Spleen (tissue), 11 donors: ENCODE data around the gene RGS14. TPM values are rescaled to one million over a fixed set of nuclear protein-coding genes. Genes with fewer than 3 reads are reported as not detected.

Experiments used
- DNase-seq: peaks from one replicate; pipeline ENCODE4 v3.0.0-alpha.2; 2020
- H3K27ac ChIP-seq, 8 donors: fragments of 200-600 bp; sonication (generic) in 7 of 8; 1 replicate in 4 of 8; 2 replicates in 4 of 8; pipeline versions ENCODE4 v1.5.0 to v1.8.0; 2016 to 2021; ENCODE audit warnings: inconsistent platforms in 4 of 8, mild to moderate bottlenecking in 4 of 8, moderate library complexity in 1 of 8
- H3K27me3 ChIP-seq, 7 donors: fragments of 200-600 bp; sonication (generic) in 6 of 7; replicated peaks in 1 of 7; 1 replicate in 4 of 7; 2 replicates in 3 of 7; pipeline versions ENCODE4 v1.5.0 to v1.8.0; 2016 to 2021; ENCODE audit warnings: inconsistent platforms in 3 of 7, mild to moderate bottlenecking in 1 of 7
- H3K36me3 ChIP-seq, 6 donors: fragments of 200-600 bp; sonication (generic) in 5 of 6; 1 replicate in 4 of 6; 2 replicates in 2 of 6; pipeline versions ENCODE4 v1.5.0 to v1.8.0; 2016 to 2021; ENCODE audit warnings: inconsistent platforms in 2 of 6
- H3K4me1 ChIP-seq, 6 donors: fragments of 200-600 bp; sonication (generic) in 5 of 6; 1 replicate in 3 of 6; 2 replicates in 3 of 6; pipeline versions ENCODE4 v1.5.0 to v1.8.0; 2016 to 2021; ENCODE audit warnings: inconsistent platforms in 3 of 6
- H3K4me3 ChIP-seq, 8 donors: fragments of 200-600 bp; sonication (generic) in 7 of 8; 1 replicate in 4 of 8; 2 replicates in 4 of 8; pipeline versions ENCODE4 v1.5.0 to v1.8.0; 2016 to 2021; ENCODE audit warnings: inconsistent platforms in 4 of 8, mild to moderate bottlenecking in 4 of 8, moderate library complexity in 2 of 8
- H3K9me3 ChIP-seq, 8 donors: fragments of 200-600 bp; sonication (generic) in 7 of 8; 1 replicate in 4 of 8; 2 replicates in 4 of 8; pipeline versions ENCODE4 v1.5.0 to v1.8.0; 2016 to 2021; ENCODE audit warnings: inconsistent platforms in 4 of 8
- POLR2A ChIP-seq, 3 donors: fragments of 450-650 bp; IDR thresholded peaks; one replicate each; pipeline ENCODE4 v1.5.1; 2017; ENCODE audit warnings: antibody characterized with exemption in 3 of 3, mild to moderate bottlenecking in 1 of 3
- POLR2AphosphoS5 ChIP-seq, 3 donors: sonication (generic); formaldehyde crosslinking; IDR thresholded peaks; one replicate each; pipeline ENCODE4 v1.5.1; 2017; ENCODE audit warnings: antibody characterized with exemption in 3 of 3
- WGBS, 5 donors: extraction: QIAGEN DNeasy Blood & Tissue Kit in 3 of 5; methylation state at CpG; one replicate each; pipeline versions ENCODE4 v1.1.5 to v1.1.7; 2013 to 2018; 5-methylcytosine and 5-hydroxymethylcytosine counted together
- intact Hi-C: fragments of 100-400 bp; cut with DNase I; formaldehyde crosslinking; loops from one replicate; pipeline ENCODE4 v1.15.0; 2023; ENCODE audit warnings: low total_unique reads
- polyA plus RNA-seq, 3 donors: library from polyadenylated mRNA; stranded (reverse); fragments of 200-250 nt; gene quantifications; one replicate each; pipeline ENCODE4 v1.2.1, GENCODE V29; 2013
- total RNA-seq, 7 donors: library from RNA; depleted of rRNA in 3 of 7; stranded (reverse); fragments of >200 nt in 3 of 7; fragmentation: NEBNext Ultra II Directional in 4 of 7; extraction: Animal tissue kit (Norgen Biotek cat#: 25700) in 4 of 7; gene quantifications; one replicate each; pipeline versions ENCODE4 v1.1.0 to v1.2.1, GENCODE V29; 2016 to 2021
- TF ChIP-seq, protein P1 (sequence below), 11 experiments: fragments of 200-600 bp in 7 of 11; fragments of 450-650 bp in 4 of 11; sonication (generic) in 4 of 11; IDR thresholded peaks in 8 of 11; conservative IDR thresholded peaks in 3 of 11; 1 replicate in 7 of 11; 2 replicates in 4 of 11; pipeline versions ENCODE4 v1.4.0 to v1.8.0; 2016 to 2021; ENCODE audit warnings: antibody characterized with exemption in 11 of 11, inconsistent platforms in 4 of 11, mild to moderate bottlenecking in 1 of 11
- donor health status: healthy with polysubstance abuse.
- donor health status: DM: no; HTN: no; CAD: no; lungs with moderate emphysema.
- donor health status: DM: no; HTN: no; CAD: no.
- donor health status: Bipolar disorder and iron deficiency.
- donor health status: healthy.
- donor health status: DM: no; HTN: no; CAD: no.
- donor health status: DM: yes; HTN: yes; CAD: no.

The RGS14 gene
- total and polyA plus RNA-seq, 10 donors = 45.3 to 111 (median 76.9) TPM

GRCh38 chr5:177311723-177312648 is 45.7 kb upstream of the RGS14 start, which contains the start of gene MXD3:
Gene MXD3, minus strand, starts transcription at chr5:177311898. Its CDS starts 68 bp downstream, at chr5:177311830.
- Histone ChIP-seq H3K27me3 (no peaks in the 10 kb centered on the region), H3K4me1 (peaks cover 34 to 85% (median 71%) of the 10 kb centered on the region in 6 donors), H3K36me3 (peaks cover 0 to 29% (median 6%) of the 10 kb centered on the region in 6 donors), H3K9me3 (no peaks in the 10 kb centered on the region), H3K27ac (peak within 1 kb of the TSS in 7 of 8 donors; percentile 36 to 94 (median 87)), H3K4me3 (peak within 1 kb of the TSS; percentile 35 to 89 (median 70))
- WGBS, 5 donors = 0 to 1% (median 0%) methylated on average over 26 to 78 of the region's 78 CpGs
- TF ChIP-seq POLR2AphosphoS5 (IDR thresholded peaks at IDR 0.05) (peak; percentile 51 to 79 (median 63)), POLR2A (IDR thresholded peaks at IDR 0.05) (no peak)
- peak; percentile 97 for DNase-seq
- intact Hi-C loops = loop anchor here (10.0 kb wide), 2 partner anchors 53 to 143 kb away; no protein-coding TSS in a partner anchor

GRCh38 chr5:177312649-177313181 is 45.0 kb upstream of the RGS14 start:
- peaks cover 34 to 85% (median 65%) of the 10 kb centered on the region in 6 donors for H3K4me1 ChIP-seq
- no peaks in the 10 kb centered on the region for H3K27me3 ChIP-seq
- no peak for TF ChIP-seq POLR2AphosphoS5 (IDR thresholded peaks at IDR 0.05)
- TF ChIP-seq POLR2A (IDR thresholded peaks at IDR 0.05) = no peak
- TF ChIP-seq, protein P1, sequence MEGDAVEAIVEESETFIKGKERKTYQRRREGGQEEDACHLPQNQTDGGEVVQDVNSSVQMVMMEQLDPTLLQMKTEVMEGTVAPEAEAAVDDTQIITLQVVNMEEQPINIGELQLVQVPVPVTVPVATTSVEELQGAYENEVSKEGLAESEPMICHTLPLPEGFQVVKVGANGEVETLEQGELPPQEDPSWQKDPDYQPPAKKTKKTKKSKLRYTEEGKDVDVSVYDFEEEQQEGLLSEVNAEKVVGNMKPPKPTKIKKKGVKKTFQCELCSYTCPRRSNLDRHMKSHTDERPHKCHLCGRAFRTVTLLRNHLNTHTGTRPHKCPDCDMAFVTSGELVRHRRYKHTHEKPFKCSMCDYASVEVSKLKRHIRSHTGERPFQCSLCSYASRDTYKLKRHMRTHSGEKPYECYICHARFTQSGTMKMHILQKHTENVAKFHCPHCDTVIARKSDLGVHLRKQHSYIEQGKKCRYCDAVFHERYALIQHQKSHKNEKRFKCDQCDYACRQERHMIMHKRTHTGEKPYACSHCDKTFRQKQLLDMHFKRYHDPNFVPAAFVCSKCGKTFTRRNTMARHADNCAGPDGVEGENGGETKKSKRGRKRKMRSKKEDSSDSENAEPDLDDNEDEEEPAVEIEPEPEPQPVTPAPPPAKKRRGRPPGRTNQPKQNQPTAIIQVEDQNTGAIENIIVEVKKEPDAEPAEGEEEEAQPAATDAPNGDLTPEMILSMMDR (IDR thresholded peaks at IDR 0.05 in 8 of 11, conservative IDR thresholded peaks at IDR 0.05 in 3 of 11) = no peak
- peak; percentile 81 for DNase-seq
- H3K4me3 ChIP-seq = peak overlapping the region in 7 of 8 donors; percentile 52 to 89 (median 72)
- 2 to 7% (median 6%) methylated on average over 10 to 19 of the region's 19 CpGs for WGBS, 5 donors
- intact Hi-C loops = loop anchor here (10.0 kb wide), 2 partner anchors 52 to 142 kb away; no protein-coding TSS in a partner anchor
- peak overlapping the region in 6 of 8 donors; percentile 10 to 94 (median 89) for H3K27ac ChIP-seq
- no peaks in the 10 kb centered on the region for H3K9me3 ChIP-seq
- peaks cover 0 to 26% (median 0%) of the 10 kb centered on the region in 6 donors for H3K36me3 ChIP-seq

- no peaks in the 10 kb centered on the region for H3K27me3 ChIP-seq
- TF ChIP-seq POLR2A (IDR thresholded peaks at IDR 0.05) (no peak), POLR2AphosphoS5 (IDR thresholded peaks at IDR 0.05) (no peak)
- TF ChIP-seq, protein P1 (IDR thresholded peaks at IDR 0.05 in 8 of 11, conservative IDR thresholded peaks at IDR 0.05 in 3 of 11) = no peak
- H3K4me3 ChIP-seq = no peak overlapping the region
- H3K9me3 ChIP-seq = no peaks in the 10 kb centered on the region
- peak; percentile 57 for DNase-seq
- intact Hi-C loops = loop anchor here (10.0 kb wide), 2 partner anchors 51 to 141 kb away; no protein-coding TSS in a partner anchor
- peaks cover 34 to 85% (median 63%) of the 10 kb centered on the region in 6 donors for H3K4me1 ChIP-seq
- 90 to 96% (median 94%) methylated on average over 15 of the region's 15 CpGs for WGBS, 5 donors
- peaks cover 0 to 21% (median 0%) of the 10 kb centered on the region in 6 donors for H3K36me3 ChIP-seq
- no peak overlapping the region for H3K27ac ChIP-seq
Measured at GRCh38 chr5:177313561-177314259, 44.0 kb upstream of the RGS14 start.
